SHP77 (cell line): Measurements from ENCODE around the gene IGFN1.
"Not testable (repeated sequence)": the region's sequence is repeated elsewhere in the genome, so short reads cannot be mapped to it uniquely, and the experiment has no call there.

Experiments used
- DNase-seq, 2 experiments: peaks; one replicate each; lab custom pipeline; 2025; lab: John Stamatoyannopoulos, UW

The IGFN1 gene

GRCh38 chr1:201250326-201251011, 59.8 kb downstream of the IGFN1 start:
- DNase-seq: no peak

GRCh38 chr1:201251411-201251810, 60.8 kb downstream of the IGFN1 start:
- DNase-seq: no peak

GRCh38 chr1:201251851-201252430, 61.3 kb downstream of the IGFN1 start:
- no peak for DNase-seq

GRCh38 chr1:201252944-201253371, 62.3 kb downstream of the IGFN1 start:
- DNase-seq: no peak

- peak; percentile 20 to 48 for DNase-seq
These were observed 62.8 kb downstream of the IGFN1 start for GRCh38 chr1:201253411-201253810.

- no peak for DNase-seq
These were observed 63.4 kb downstream of the IGFN1 start for GRCh38 chr1:201253906-201254624.

- peak; percentile 4 to 33 for DNase-seq
These were observed 64.2 kb downstream of the IGFN1 start for GRCh38 chr1:201254625-201255478.

- no peak for DNase-seq
These were observed 65.1 kb downstream of the IGFN1 start for GRCh38 chr1:201255479-201256362.

- DNase-seq: not testable (repeated sequence)
These were observed 67.5 kb downstream of the IGFN1 start for GRCh38 chr1:201258132-201258531.

- no peak for DNase-seq
These were observed 68.2 kb downstream of the IGFN1 start for GRCh38 chr1:201258763-201259230.

- DNase-seq: peak in 1 of 2 experiments; percentile 39
These were observed 69.0 kb downstream of the IGFN1 start for GRCh38 chr1:201259476-201260235.

GRCh38 chr1:201260236-201260590, 69.6 kb downstream of the IGFN1 start:
- DNase-seq: no peak

GRCh38 chr1:201260648-201261311, 70.2 kb downstream of the IGFN1 start:
- no peak for DNase-seq

GRCh38 chr1:201261771-201262547, 71.3 kb downstream of the IGFN1 start:
- DNase-seq: no peak

- DNase-seq: no peak
These were observed 72.5 kb downstream of the IGFN1 start for GRCh38 chr1:201262963-201263608.

- DNase-seq: no peak
These were observed 73.4 kb downstream of the IGFN1 start for GRCh38 chr1:201264072-201264471.

GRCh38 chr1:201264554-201264953, 73.9 kb downstream of the IGFN1 start:
- DNase-seq: no peak

- no peak for DNase-seq
These were observed 75.1 kb downstream of the IGFN1 start for GRCh38 chr1:201265756-201266155.
